IPS-NIHi7 (cell line): ENCODE measurements around the gene ELL.
"Not testable (repeated sequence)": the region's sequence is repeated elsewhere in the genome, so short reads cannot be mapped to it uniquely, and the experiment has no call there.

Source experiments
- DNase-seq: peaks from one replicate; pipeline ENCODE4 v3.0.0; 2012; ENCODE audit warnings: mixed read lengths; ENCODE audit errors: extremely low spot score

ELL gene

GRCh38 chr19:18521692-18522123 is at the start of gene ELL:
ELL (minus strand) TSS chr19:18522070; CDS start chr19:18522055, 15 bp downstream.
- DNase-seq = no peak

- no peak for DNase-seq
Observed at GRCh38 chr19:18568367-18568766, 46.5 kb upstream of the ELL start.

DNA sequence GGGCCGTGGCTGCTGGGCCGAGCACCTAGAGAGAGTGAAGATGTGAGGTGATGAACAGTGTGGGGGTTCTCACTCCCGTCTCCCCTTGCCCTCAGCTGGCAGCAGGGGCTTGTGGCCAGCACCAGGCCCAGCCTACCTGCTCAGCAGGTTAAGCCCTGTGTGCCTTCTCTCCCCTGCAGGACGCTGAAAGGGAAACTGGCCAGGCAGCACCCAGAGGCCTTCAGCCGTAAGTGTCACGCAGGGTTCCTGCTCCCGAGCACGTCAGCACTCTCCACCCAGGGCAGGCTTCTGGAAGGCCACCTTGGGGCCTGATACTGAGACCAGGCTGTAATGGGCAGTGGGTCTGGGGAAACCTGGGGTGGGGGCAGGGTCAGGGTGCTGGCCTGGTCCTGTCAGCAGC is 45.1 kb upstream of the ELL start:
- DNase-seq = no peak

DNA sequence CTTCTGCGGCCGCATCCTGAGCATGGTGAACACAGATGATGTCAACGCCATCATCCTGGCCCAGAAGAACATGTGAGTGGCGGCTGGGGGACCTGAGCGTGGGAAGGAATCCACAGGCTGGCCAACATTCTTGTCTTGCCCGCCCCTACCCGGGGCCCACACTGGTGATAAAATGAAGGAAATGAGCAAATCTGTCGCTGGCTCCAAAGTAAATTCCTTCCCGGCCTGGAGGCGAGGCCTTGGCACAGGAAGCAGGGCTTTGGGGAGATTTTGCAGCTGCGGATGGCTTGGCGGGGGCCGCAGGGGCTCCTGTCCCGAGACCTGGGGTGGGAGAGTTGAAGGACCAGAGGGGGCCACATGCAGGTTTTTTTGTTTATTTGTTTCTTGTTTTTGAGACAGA is 40.2 kb upstream of the ELL start:
- DNase-seq = no peak

GRCh38 chr19:18559685-18560084 is 37.8 kb upstream of the ELL start:
- no peak for DNase-seq

DNA sequence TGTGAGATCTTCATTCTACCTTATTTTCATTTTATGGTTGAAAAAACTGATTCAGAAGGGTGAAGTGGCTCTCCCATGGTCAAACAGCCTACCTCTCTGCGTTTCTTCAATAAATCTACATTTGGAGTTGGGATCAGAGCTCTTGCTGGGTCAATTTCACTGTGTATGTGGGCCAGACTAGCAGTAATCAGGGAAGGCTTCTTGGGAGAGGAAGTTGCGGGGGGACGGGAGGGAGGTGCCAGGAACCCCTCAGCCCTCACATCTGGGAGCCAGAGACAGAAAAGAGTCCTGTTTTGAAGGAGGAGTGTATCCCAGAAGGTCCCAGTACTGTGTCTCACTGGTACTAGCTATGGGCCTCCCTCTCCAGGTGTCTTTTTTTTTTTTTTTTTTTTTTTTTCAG is 36.7 kb upstream of the ELL start:
- no peak for DNase-seq

GRCh38 chr19:18558202-18558555 is 36.3 kb upstream of the ELL start:
- DNase-seq = no peak

GRCh38 chr19:18557411-18558201 is 35.7 kb upstream of the ELL start, which contains the start of gene KXD1:
KXD1 (plus strand) TSS chr19:18557870; CDS start chr19:18562057, 4,187 bp downstream.
- DNase-seq = peak; percentile 92

DNA sequence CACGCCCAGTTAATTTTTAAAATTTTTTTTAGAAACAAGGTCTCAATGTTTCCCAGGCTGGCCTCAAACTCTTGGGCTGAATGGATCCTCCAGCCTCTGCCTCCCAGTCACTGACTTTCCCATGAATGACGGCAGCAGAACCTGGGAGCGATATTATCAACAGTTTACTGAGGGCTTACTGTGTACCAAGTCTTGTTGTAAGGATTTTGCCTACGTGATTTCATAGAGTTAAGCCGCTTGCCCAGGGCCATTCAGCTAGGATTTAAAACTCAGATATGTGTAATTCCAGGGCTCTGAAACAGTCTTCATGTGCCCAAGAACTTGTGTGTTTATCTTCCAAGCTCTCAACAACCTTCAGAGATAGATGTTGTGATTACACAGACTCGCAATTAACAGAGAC is 29.8 kb upstream of the ELL start:
- no peak for DNase-seq

DNA sequence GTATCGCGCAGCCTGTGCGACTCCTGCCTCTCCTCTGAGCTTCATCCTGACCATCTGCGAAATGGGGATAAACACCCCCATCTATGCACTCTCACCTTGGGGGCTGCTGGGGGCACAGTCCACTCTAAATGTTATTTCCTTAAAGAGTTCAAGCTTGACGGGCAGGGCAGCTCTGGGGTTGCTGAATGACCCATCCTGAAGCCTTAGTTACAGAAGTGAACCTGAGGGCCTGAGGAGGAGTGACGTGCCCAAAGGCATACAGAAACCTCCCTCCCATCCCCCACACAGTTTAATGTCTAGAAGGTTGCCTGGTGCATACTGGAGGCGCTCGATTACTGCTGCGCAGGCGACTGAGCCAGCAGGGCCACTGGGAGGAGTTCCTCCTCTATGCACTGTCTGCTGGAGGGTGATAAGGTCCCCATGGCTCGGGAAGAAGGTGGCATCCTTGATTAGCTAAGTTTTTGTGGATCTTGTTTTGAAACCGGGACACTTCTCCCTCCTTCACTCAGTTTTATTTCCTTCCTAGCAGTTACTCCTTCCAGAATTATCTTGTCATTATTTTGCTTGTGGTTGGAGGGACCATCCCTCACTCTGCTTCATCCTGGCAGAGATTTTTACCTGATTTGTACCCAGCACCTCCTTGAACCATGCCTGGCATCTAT is 22.1 kb upstream of the ELL start:
- peak; percentile 74 for DNase-seq

DNA sequence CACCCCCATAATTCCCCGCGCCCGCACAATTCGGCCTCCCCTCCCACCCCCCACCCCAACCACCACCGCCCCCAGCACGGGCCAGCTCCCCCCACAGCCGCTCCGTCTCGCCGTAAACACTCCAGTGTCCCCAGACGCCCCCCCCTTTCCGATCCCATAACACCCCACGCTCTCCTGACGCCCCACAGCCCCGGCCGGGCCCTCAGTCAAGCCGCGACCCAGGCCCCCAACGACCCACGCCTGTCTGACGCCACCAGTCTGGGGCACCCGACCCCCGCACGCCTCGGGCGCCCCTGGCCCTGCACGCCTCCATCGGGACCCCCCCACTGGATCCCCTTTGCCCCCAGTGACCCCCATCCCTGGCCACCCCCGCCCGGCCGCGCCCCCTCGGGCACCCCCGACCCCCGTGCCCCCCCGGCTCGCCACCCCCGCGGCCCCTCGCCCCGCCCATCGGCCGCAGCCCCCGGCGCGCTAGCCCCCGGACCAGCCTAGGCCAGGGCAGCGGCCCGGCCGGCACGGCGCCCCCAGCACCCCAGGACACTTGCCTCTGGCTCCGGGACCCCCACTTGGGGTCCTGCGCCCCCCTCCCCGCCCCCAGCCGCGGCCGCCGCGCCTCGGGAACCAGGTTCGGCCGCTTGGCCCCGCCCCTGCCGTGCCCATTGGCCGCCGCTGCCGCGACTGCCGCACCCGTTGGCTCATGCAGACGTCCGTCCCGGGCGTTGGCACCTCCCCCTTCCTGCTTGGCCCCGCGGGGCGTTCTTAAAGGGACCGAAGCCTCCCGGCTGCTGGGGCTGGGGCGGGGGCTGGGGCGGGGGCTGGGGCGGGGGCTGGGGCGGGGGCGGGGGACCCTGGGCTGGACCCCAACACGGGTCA is 21.3 kb upstream of the ELL start, which contains the start of gene FKBP8:
FKBP8 (minus strand) TSS at position 633 of the 873 bp plus-strand sequence. CDS start 1,603 bp downstream, outside the sequence.
- DNase-seq = peak; percentile 99

DNA sequence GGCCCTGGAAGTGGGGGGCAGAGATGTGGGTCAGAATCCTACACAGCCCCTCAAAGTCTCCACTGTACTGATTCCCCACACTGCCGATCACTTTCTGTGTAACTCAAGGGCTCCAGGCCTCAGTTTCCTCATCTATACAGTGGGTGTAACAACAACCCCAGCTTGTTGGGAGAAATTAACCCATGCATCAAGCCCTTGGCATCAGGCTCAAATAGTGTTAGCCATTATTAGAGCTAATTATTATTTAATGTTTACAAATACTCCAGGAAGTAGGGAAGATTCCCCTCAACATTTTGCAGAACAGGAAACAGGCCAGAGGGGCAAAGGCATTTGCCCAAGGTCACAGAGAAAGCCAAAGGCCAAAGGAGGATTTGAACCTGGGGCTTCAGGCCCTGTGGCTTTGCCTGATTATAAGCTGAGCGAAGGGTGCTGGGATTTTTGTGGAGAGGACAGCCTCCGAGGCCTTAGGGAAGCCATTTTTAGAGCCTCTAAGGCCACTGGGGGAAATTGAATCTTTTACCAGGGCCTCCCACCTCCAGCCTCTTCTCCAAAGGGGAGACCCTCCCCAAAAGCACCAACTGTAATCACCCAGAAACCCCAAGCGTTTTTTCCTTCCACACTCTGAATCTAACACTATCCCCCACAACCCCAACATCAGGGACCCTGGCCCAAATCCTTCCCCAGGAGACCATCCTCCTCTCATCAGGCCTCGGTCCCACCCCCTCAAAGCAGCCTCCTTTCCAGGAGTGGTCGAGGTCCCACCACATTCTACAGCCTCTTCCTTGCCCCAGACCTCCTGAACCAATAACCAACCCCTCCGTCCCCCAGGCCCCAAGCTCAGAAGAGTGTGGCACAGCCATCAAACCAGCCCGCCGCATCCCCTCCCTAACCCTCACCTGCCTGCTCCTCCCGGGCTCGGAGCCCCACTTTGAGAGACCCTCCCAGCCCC is 20.4 kb upstream of the ELL start:
- peak; percentile 54 for DNase-seq

- DNase-seq = no peak
Observed at GRCh38 chr19:18541258-18541991, 19.6 kb upstream of the ELL start.

DNA sequence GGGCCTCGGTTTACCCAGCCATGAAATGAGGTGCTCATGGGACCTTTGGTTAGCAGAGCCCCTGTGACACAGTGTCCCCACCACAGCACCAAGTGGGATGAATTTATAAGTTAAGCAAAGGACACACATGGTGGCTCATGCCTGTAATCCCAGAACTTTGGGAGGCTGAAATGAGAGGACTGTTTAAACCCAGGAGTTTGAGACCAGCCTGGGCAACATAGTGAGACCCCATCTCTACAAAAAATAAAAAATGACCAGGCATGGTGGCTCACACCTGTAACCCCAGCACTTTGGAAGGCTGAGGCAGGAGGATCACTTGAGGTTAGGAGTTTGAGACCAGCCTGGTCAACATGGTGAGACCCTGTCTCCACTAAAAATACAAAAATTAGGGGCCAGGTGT is 18.3 kb upstream of the ELL start:
- DNase-seq = not testable (repeated sequence)

DNA sequence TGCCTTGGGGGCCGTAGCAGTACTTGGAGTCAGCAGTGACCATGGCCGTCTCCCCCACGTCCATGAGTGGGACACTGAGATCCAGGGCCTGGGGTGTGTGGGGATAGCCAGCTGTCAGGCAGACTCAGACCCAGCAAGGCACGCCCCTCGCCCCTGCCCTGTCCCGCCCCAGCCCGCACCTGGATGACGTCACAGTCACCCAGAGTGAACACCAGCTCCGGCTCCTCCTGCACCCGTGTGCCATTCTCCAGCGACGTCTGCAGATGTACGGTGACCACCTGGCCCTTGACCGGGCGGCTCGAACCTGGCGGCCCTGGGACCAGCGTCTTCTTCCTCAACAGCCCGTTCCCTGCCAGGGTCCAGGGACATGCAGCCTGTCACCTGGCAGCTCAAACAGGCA is 17.5 kb upstream of the ELL start:
- DNase-seq = no peak

DNA sequence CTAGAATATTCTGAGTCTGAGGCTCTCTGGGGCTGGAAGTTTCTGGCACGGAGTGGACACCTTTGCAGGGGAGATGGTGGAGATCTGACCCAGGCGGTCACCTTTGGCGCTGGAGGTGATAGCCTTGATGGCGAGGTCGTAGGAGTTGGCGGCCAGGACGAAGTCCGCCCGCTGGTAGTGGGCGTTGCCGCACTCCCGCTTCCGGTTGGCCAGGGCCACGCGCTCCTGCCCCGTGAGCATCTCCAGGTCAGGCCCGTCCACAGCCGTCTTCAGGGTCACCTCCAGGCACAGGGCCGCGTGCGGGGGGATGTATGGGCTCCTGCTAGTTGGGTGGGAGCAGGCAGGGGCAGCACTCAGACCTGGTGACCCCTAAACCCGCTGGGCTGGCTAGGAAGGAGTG is 16.2 kb upstream of the ELL start:
- DNase-seq = no peak

GRCh38 chr19:18537431-18537830 is 15.6 kb upstream of the ELL start:
- DNase-seq = no peak

- no peak for DNase-seq
Observed at GRCh38 chr19:18536475-18536874, 14.6 kb upstream of the ELL start.

DNA sequence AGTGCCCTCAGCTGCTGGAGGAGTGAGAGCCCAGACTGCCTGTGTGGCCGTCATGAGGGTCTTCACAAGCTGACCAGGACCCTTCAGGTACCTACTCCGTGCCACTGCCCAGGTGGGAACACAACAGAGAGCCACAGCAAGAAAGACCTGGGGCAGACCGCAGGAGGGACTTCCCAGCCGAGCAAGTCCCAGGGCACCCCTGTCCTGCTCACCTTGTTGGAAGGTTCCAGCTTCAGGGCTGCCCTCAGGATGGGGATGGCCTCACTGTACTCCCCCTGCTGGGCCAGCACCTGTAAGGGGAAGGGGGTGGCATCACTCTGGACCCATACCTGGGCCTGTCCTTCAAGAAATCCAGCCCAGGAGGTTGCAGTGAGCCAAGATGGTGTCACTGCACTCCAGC is 11.2 kb upstream of the ELL start:
- DNase-seq = no peak

DNA sequence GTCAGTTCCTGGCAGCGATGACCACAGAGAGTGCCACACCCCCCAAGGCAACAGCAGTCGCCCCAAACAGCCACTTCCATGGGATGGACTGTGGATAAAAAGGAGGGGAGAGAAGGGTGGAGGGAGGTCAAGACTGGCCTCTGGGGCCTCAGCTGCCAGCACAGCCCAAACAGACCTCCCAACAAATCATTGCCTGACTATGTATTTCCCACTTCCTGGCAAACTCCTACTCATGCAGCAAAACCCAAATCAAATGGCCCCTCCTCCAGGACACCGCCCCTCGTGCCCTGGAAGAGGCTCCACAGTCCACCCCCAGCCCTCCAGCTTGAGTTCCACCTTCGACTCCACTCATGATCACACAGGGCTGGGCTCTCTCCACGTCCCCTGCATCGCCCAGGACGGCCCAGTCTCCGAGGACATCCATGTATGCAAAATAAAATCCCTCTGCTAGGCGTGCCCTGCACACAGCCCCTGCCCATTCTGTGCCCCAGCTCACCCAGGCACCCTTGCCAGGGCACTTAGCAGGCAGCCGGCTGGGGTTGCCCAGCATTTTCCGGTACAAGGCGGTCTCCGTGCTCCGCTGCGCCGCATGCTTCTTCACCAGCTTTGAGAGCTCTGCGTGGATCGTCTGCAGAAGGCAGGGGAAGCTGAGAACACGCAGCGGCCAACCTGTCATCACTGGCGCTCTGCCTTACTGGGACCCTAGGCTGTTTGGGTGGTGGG is 10.5 kb upstream of the ELL start:
- DNase-seq = no peak
